Hematopoietic multipotent progenitor cell treated with erythropoietin and hydrocortisone succinate and interleukin-3 and kit ligand, for 17 days (in vitro differentiated cells): Measurements from ENCODE around the gene MAD1L1.
"Not testable (repeated sequence)": the region's sequence is repeated elsewhere in the genome, so short reads cannot be mapped to it uniquely, and the experiment has no call there.

Source experiments
- DNase-seq: peaks from one replicate; pipeline ENCODE4 v3.0.0-alpha.2; 2015; ENCODE audit warnings: low spot score

Gene MAD1L1

GRCh38 chr7:2043316-2044039, 189.3 kb downstream of the MAD1L1 start:
- no peak for DNase-seq

GRCh38 chr7:2042650-2043049, 190.1 kb downstream of the MAD1L1 start:
- no peak for DNase-seq

- no peak for DNase-seq
Observed at GRCh38 chr7:2041496-2042367, 191.0 kb downstream of the MAD1L1 start.

- no peak for DNase-seq
Observed at GRCh38 chr7:2040893-2041270, 191.9 kb downstream of the MAD1L1 start.

- no peak for DNase-seq
Observed at GRCh38 chr7:2040201-2040892, 192.4 kb downstream of the MAD1L1 start.

GRCh38 chr7:2038931-2039728, 193.6 kb downstream of the MAD1L1 start:
- no peak for DNase-seq

GRCh38 chr7:2037808-2038522, 194.8 kb downstream of the MAD1L1 start:
- DNase-seq = peak; percentile 40

GRCh38 chr7:2037301-2037807, 195.4 kb downstream of the MAD1L1 start:
- DNase-seq = no peak

- DNase-seq = no peak
Observed at GRCh38 chr7:2036786-2037185, 196.0 kb downstream of the MAD1L1 start.

- not testable (repeated sequence) for DNase-seq
Observed at GRCh38 chr7:2036201-2036600, 196.5 kb downstream of the MAD1L1 start.

GRCh38 chr7:2034291-2035201, 198.2 kb downstream of the MAD1L1 start:
- DNase-seq = no peak

- DNase-seq = no peak
Observed at GRCh38 chr7:2033586-2034135, 199.1 kb downstream of the MAD1L1 start.

- DNase-seq = no peak
Observed at GRCh38 chr7:2032876-2033407, 199.8 kb downstream of the MAD1L1 start.

- DNase-seq = no peak
Observed at GRCh38 chr7:2032030-2032875, 200.5 kb downstream of the MAD1L1 start.

- DNase-seq = no peak
Observed at GRCh38 chr7:2031451-2031845, 201.3 kb downstream of the MAD1L1 start.

GRCh38 chr7:2030475-2031450, 202.0 kb downstream of the MAD1L1 start:
- no peak for DNase-seq

GRCh38 chr7:2029936-2030335, 202.8 kb downstream of the MAD1L1 start:
- DNase-seq = no peak
